Activated CD4-positive, alpha-beta T cell treated with anti-CD3 and anti-CD28 coated beads for 48 hours (primary cell): Measurements from ENCODE around the gene TRIM56.
A peak's percentile ranks its signal among the peaks of the same experiment; 100 is the strongest.

Source experiments
- DNase-seq: peaks from one replicate; pipeline ENCODE4 v3.0.0-alpha.2; 2020

The TRIM56 gene

GRCh38 chr7:101134399-101134980, 49.2 kb downstream of the TRIM56 start:
- no peak for DNase-seq

GRCh38 chr7:101137651-101138212, 52.5 kb downstream of the TRIM56 start:
- no peak for DNase-seq

GRCh38 chr7:101138213-101138870, 53.1 kb downstream of the TRIM56 start:
- peak; percentile 91 for DNase-seq

GRCh38 chr7:101140339-101140699, 55.0 kb downstream of the TRIM56 start:
- no peak for DNase-seq

DNA sequence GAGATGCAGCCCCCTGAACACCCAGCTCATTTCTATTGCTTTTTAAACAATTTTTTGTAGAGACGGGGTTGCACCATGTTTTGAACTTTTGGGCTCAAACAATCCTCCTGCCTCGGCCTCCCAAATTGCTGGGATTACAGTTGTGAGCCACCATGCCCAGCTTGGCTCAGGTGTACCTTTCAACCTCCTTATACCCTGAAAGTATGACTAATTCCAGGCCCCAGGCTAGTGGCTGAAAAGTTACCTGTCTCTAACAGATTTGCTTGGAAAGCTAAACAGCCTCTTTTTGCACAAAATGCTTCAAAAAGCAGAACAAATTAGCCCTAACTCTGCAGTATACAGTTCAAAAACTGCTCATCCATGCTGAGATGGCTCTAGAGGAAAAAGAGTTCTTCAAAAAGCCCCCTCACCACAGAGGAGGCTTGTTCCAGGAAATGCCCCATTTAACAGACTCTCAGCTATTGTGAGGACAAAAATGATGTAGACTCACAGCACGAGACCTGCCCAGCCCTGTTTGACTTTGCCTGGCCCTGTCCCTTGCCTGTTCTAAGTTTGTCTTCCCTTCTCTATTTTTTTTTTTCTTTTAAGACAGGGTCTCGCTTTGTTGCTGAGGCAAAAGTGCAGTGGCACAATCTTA, 55.6 kb downstream of the TRIM56 start:
- no peak for DNase-seq
